PC-3 (cell line): ENCODE data around the gene IRX6.

ENCODE experiments used
- CTCF ChIP-seq: fragments of 300-600 bp; sonication (generic); conservative IDR thresholded peaks from 2 replicates; pipeline ENCODE4 v1.5.1; 2017; ENCODE audit warnings: antibody characterized with exemption, low read depth, mild to moderate bottlenecking, low read length
- EZH2 ChIP-seq: fragments of 300-600 bp; sonication (generic); IDR thresholded peaks from one replicate; pipeline ENCODE4 v1.6.1; 2017; ENCODE audit warnings: antibody characterized with exemption, mild to moderate bottlenecking, low read length; ENCODE audit not compliant: unreplicated experiment
- EZH2phosphoT487 ChIP-seq: fragments of 300-600 bp; sonication (generic); IDR thresholded peaks from 2 replicates; pipeline ENCODE4 v1.6.1; 2018; ENCODE audit warnings: mild to moderate bottlenecking, antibody characterized with exemption, low read length, borderline replicate concordance

GRCh38 chr16:55367866-55368603 lies 44.0 kb downstream of the IRX6 start:
- TF ChIP-seq CTCF = no peak
- no peak for TF ChIP-seq EZH2
- no peak for TF ChIP-seq EZH2phosphoT487
